HPDE6-E6E7 (cell line): ENCODE data around the gene CEL.

Experiments
- DNase-seq: peaks from one replicate; pipeline ENCODE4 v3.0.0; 2011; ENCODE audit warnings: missing footprints; ENCODE audit errors: extremely low spot score

CEL gene

GRCh38 chr9:133103987-133104505 lies 42.3 kb downstream of the CEL start:
- no peak for DNase-seq

- DNase-seq, result no peak
Observed at GRCh38 chr9:133104718-133105460, 43.1 kb downstream of the CEL start.

GRCh38 chr9:133105461-133105770 lies 43.6 kb downstream of the CEL start:
- no peak for DNase-seq

GRCh38 chr9:133106511-133107244 lies 44.9 kb downstream of the CEL start:
- DNase-seq, result no peak

- no peak for DNase-seq
Observed at GRCh38 chr9:133107245-133107722, 45.5 kb downstream of the CEL start.

- no peak for DNase-seq
Observed at GRCh38 chr9:133107961-133108793, 46.4 kb downstream of the CEL start.

- no peak for DNase-seq
Observed at GRCh38 chr9:133108794-133109641, 47.2 kb downstream of the CEL start.

GRCh38 chr9:133109931-133110650 lies 48.3 kb downstream of the CEL start:
- no peak for DNase-seq

- no peak for DNase-seq
Observed at GRCh38 chr9:133111808-133112662, 50.3 kb downstream of the CEL start.

GRCh38 chr9:133112663-133113026 lies 50.9 kb downstream of the CEL start:
- no peak for DNase-seq

GRCh38 chr9:133113163-133113948 lies 51.6 kb downstream of the CEL start:
- DNase-seq, result no peak

GRCh38 chr9:133113949-133114885 lies 52.4 kb downstream of the CEL start:
- DNase-seq, result no peak

- DNase-seq, result no peak
Observed at GRCh38 chr9:133114886-133115603, 53.3 kb downstream of the CEL start.

GRCh38 chr9:133115604-133116345 lies 54.0 kb downstream of the CEL start:
- DNase-seq, result no peak

GRCh38 chr9:133116346-133117231 lies 54.8 kb downstream of the CEL start:
- no peak for DNase-seq
